GM23338 (cell line): ENCODE data around the gene GSG1L. TPM values are rescaled to one million over a fixed set of nuclear protein-coding genes. Genes with fewer than 3 reads are reported as not detected.

ENCODE experiments used
- ATAC-seq: fragments of 200-7000 bp; cut with Tn5 transposase; 3 replicates; pipeline ENCODE4 v1.9.1; 2020
- DNase-seq: peaks from one replicate; pipeline ENCODE4 v3.0.0-alpha.2; 2015; ENCODE audit warnings: low spot score
- H2AFZ ChIP-seq: fragments of 200-600 bp; sonication (generic); 2 replicates; pipeline ENCODE4 v1.8.0; 2016; ENCODE audit warnings: antibody characterized with exemption, mild to moderate bottlenecking, moderate library complexity
- H3F3A ChIP-seq: fragments of 200-600 bp; sonication (generic); replicated peaks from 2 replicates; pipeline ENCODE4 v1.8.0; 2017; ENCODE audit warnings: antibody characterized with exemption, mixed run types, low read depth
- H3K27ac ChIP-seq: fragments of 200-600 bp; sonication (generic); 2 replicates; pipeline ENCODE4 v1.6.1; 2016; ENCODE audit warnings: low read depth
- H3K27me3 ChIP-seq: fragments of 200-600 bp; sonication (generic); 2 replicates; pipeline ENCODE4 v1.8.0; 2016; ENCODE audit warnings: mild to moderate bottlenecking, mixed run types, moderate library complexity; ENCODE audit not compliant: insufficient read depth
- H3K36me3 ChIP-seq: fragments of 200-600 bp; sonication (generic); 2 replicates; pipeline ENCODE4 v1.8.0; 2016; ENCODE audit warnings: mild to moderate bottlenecking; ENCODE audit not compliant: insufficient read depth
- H3K4me1 ChIP-seq: fragments of 200-600 bp; sonication (generic); 2 replicates; pipeline ENCODE4 v1.8.0; 2016; ENCODE audit warnings: mild to moderate bottlenecking, moderate library complexity; ENCODE audit not compliant: insufficient read depth
- H3K4me2 ChIP-seq: fragments of 200-600 bp; sonication (generic); 2 replicates; pipeline ENCODE4 v1.7.1; 2017; ENCODE audit warnings: mixed run types
- H3K4me3 ChIP-seq: fragments of 200-600 bp; sonication (generic); 2 replicates; pipeline ENCODE4 v1.6.1; 2016; ENCODE audit warnings: mixed run types
- H3K79me2 ChIP-seq: fragments of 200-600 bp; sonication (generic); replicated peaks from 2 replicates; pipeline ENCODE4 v1.8.0; 2017; ENCODE audit warnings: mild to moderate bottlenecking; ENCODE audit not compliant: insufficient read depth
- H3K9me2 ChIP-seq: fragments of 200-600 bp; sonication (generic); 2 replicates; pipeline ENCODE4 v1.8.0; 2017; ENCODE audit not compliant: insufficient read depth
- H4K20me1 ChIP-seq: fragments of 200-600 bp; sonication (generic); replicated peaks from 2 replicates; pipeline ENCODE4 v1.8.0; 2017; ENCODE audit warnings: mild to moderate bottlenecking; ENCODE audit not compliant: insufficient read depth
- H3K27ac Mint-ChIP-seq: 2 replicates; pipeline ENCODE4 v1.8.0; 2020; ENCODE audit warnings: inconsistent platforms, mild to moderate bottlenecking, moderate library complexity, mixed read lengths
- H3K27me3 Mint-ChIP-seq: 3 replicates; pipeline ENCODE4 v1.8.0; 2022; ENCODE audit warnings: low read depth, mild to moderate bottlenecking, moderate library complexity, mixed read lengths, inconsistent platforms; ENCODE audit not compliant: insufficient read depth, poor library complexity
- H3K36me3 Mint-ChIP-seq: 3 replicates; pipeline ENCODE4 v1.8.0; 2021; ENCODE audit warnings: low read depth, mild to moderate bottlenecking, inconsistent platforms, moderate library complexity, mixed read lengths
- H3K4me1 Mint-ChIP-seq: 3 replicates; pipeline ENCODE4 v1.8.0; 2020; ENCODE audit warnings: mild to moderate bottlenecking, inconsistent platforms, mixed read lengths
- H3K4me3 Mint-ChIP-seq: 3 replicates; pipeline ENCODE4 v1.8.0; 2021; ENCODE audit warnings: moderate library complexity, mild to moderate bottlenecking, inconsistent platforms, mixed read lengths
- H3K9me3 Mint-ChIP-seq: 3 replicates; pipeline ENCODE4 v1.8.0; 2020; ENCODE audit warnings: moderate library complexity, mild to moderate bottlenecking, inconsistent platforms, mixed read lengths
- CREB1 ChIP-seq: fragments of 250-450 bp; sonication (Bioruptor Pico); IDR thresholded peaks from 2 replicates; pipeline ENCODE4 v1.5.0; 2020; ENCODE audit warnings: low read depth, mild to moderate bottlenecking, moderate library complexity
- ETS1 ChIP-seq: IDR thresholded peaks from 2 replicates; pipeline ENCODE4 v1.6.1; 2016; ENCODE audit warnings: antibody characterized with exemption
- EZH2 ChIP-seq: fragments of 200-600 bp; sonication (generic); IDR thresholded peaks from one replicate; pipeline ENCODE4 v1.8.0; 2017; ENCODE audit warnings: antibody characterized with exemption, mild to moderate bottlenecking, low read depth; ENCODE audit not compliant: unreplicated experiment
- EZH2phosphoT487 ChIP-seq: fragments of 200-600 bp; sonication (generic); IDR thresholded peaks from one replicate; pipeline ENCODE4 v1.8.1; 2018; ENCODE audit warnings: antibody characterized with exemption; ENCODE audit not compliant: unreplicated experiment
- JUNB ChIP-seq: IDR thresholded peaks from one replicate; pipeline ENCODE4 v1.6.1; 2016; ENCODE audit warnings: antibody characterized with exemption; ENCODE audit not compliant: unreplicated experiment
- REST ChIP-seq: IDR thresholded peaks from one replicate; pipeline ENCODE4 v1.6.1; 2018; ENCODE audit warnings: antibody characterized with exemption; ENCODE audit not compliant: unreplicated experiment
- ZNF114 ChIP-seq: fragments of 250-450 bp; sonication (Bioruptor Pico); IDR thresholded peaks from 2 replicates; pipeline ENCODE4 v1.5.0; 2020; ENCODE audit warnings: mild to moderate bottlenecking, moderate library complexity
- ZNF331 ChIP-seq: fragments of 250-450 bp; sonication (Bioruptor Pico); IDR thresholded peaks from 2 replicates; pipeline ENCODE4 v1.5.0; 2020; ENCODE audit warnings: low read depth, mild to moderate bottlenecking, moderate library complexity
- ZNF462 ChIP-seq: fragments of 250-450 bp; sonication (Bioruptor Pico); IDR thresholded peaks from 2 replicates; pipeline ENCODE4 v1.5.0; 2020; ENCODE audit warnings: mild to moderate bottlenecking, moderate library complexity
- polyA plus RNA-seq: library from polyadenylated mRNA; unstranded; fragments of >200 nt; fragmentation: Nextera tagmentation; extraction: Ambion mirVana; gene quantifications from 2 replicates; pipeline ENCODE4 v1.2.1, GENCODE V29; 2016
- total RNA-seq: library from RNA; depleted of rRNA; stranded (reverse); fragments of >200 nt; shearing (Covaris generic); gene quantifications from 2 replicates; pipeline ENCODE4 v1.2.3, GENCODE V29; 2014

The GSG1L gene
- total and polyA plus RNA-seq, 2 experiments from 2014 or later = 0.36 to 0.63 TPM

- TF ChIP-seq ETS1 (no peak), ZNF114 (CRISPR knock-in tag) (no peak), ZNF331 (CRISPR knock-in tag) (no peak), EZH2 (no peak)
Measured at GRCh38 chr16:28085389-28086171, 22.1 kb upstream of the GSG1L start (continued).

- H3K36me3 Mint-ChIP-seq = no peaks in the 10 kb centered on the region
- H3K27ac ChIP-seq = no peak overlapping the region
- H3K4me1 Mint-ChIP-seq = no peaks in the 10 kb centered on the region
- H3K4me1 ChIP-seq = no peaks in the 10 kb centered on the region
- no peak overlapping the region for H3K4me3 ChIP-seq
- H3K36me3 ChIP-seq = no peaks in the 10 kb centered on the region
- no peak overlapping the region for H3K27ac Mint-ChIP-seq
- no peak for TF ChIP-seq JUNB
- no peak for TF ChIP-seq EZH2phosphoT487
- TF ChIP-seq ZNF462 (CRISPR knock-in tag) = no peak
- no peak for TF ChIP-seq EZH2
- no peak for TF ChIP-seq CREB1 (CRISPR knock-in tag)
- TF ChIP-seq ZNF331 (CRISPR knock-in tag) = no peak
- no peak for TF ChIP-seq REST
- no peak for TF ChIP-seq ETS1
- H3F3A ChIP-seq = no peaks in the 10 kb centered on the region
- ATAC-seq (no peak), DNase-seq (no peak)
- H2AFZ ChIP-seq = no peak overlapping the region
- no peaks in the 10 kb centered on the region for H3K27me3 ChIP-seq
- peaks cover 4% of the 10 kb centered on the region for H3K27me3 Mint-ChIP-seq
- H3K4me3 Mint-ChIP-seq = no peak overlapping the region
- H3K9me3 Mint-ChIP-seq = no peaks in the 10 kb centered on the region; the same call in 2 of the 3 replicates
- H3K4me2 ChIP-seq = no peak overlapping the region
- H3K79me2 ChIP-seq = no peaks in the 10 kb centered on the region
- no peaks in the 10 kb centered on the region; the same call in 1 of the 2 replicates for H4K20me1 ChIP-seq
- H3K9me2 ChIP-seq = no peaks in the 10 kb centered on the region
Measured at GRCh38 chr16:28084209-28084608, 20.7 kb upstream of the GSG1L start.
